HG03571 (cell line): ENCODE measurements around the gene SLC35E4.
"Not testable (repeated sequence)": the region's sequence is repeated elsewhere in the genome, so short reads cannot be mapped to it uniquely, and the experiment has no call there.

Experiments used
- ATAC-seq: cut with Tn5 transposase; IDR thresholded peaks from one replicate; pipeline ENCODE4 v1.9.1; 2021; ENCODE audit not compliant: unreplicated experiment

Gene SLC35E4

GRCh38 chr22:30611197-30611596 is 24.4 kb upstream of the SLC35E4 start:
- ATAC-seq, result no peak

- ATAC-seq, result no peak
Observed at GRCh38 chr22:30612789-30613188, 22.8 kb upstream of the SLC35E4 start.

- no peak for ATAC-seq
Observed at GRCh38 chr22:30614268-30614667, 21.3 kb upstream of the SLC35E4 start.

- no peak for ATAC-seq
Observed at GRCh38 chr22:30614879-30615278, 20.7 kb upstream of the SLC35E4 start.

GRCh38 chr22:30615543-30615954 is 20.0 kb upstream of the SLC35E4 start:
- ATAC-seq, result no peak

- no peak for ATAC-seq
Observed at GRCh38 chr22:30617819-30618218, 17.8 kb upstream of the SLC35E4 start.

GRCh38 chr22:30619909-30620308 is 15.7 kb upstream of the SLC35E4 start:
- ATAC-seq, result not testable (repeated sequence)

- ATAC-seq, result no peak
Observed at GRCh38 chr22:30626413-30626812, 9.2 kb upstream of the SLC35E4 start.

- no peak for ATAC-seq
Observed at GRCh38 chr22:30627471-30627870, 8.1 kb upstream of the SLC35E4 start.

- ATAC-seq, result no peak
Observed at GRCh38 chr22:30628491-30628890, 7.1 kb upstream of the SLC35E4 start.

- ATAC-seq, result not testable (repeated sequence)
Observed at GRCh38 chr22:30631469-30631868, 4.1 kb upstream of the SLC35E4 start.

GRCh38 chr22:30634471-30635233 is 929 bp upstream of the SLC35E4 start:
- ATAC-seq, result peak; percentile 54

GRCh38 chr22:30636226-30637077 is 871 bp downstream of the SLC35E4 start:
- ATAC-seq, result no peak

GRCh38 chr22:30637701-30638114 is 2.1 kb downstream of the SLC35E4 start:
- ATAC-seq, result no peak

GRCh38 chr22:30640361-30640760 is 4.8 kb downstream of the SLC35E4 start:
- no peak for ATAC-seq

GRCh38 chr22:30640839-30641430 is 5.4 kb downstream of the SLC35E4 start:
- no peak for ATAC-seq

- no peak for ATAC-seq
Observed at GRCh38 chr22:30643055-30643875, 7.7 kb downstream of the SLC35E4 start.

GRCh38 chr22:30646518-30647160 is 11.1 kb downstream of the SLC35E4 start:
- ATAC-seq, result no peak

- ATAC-seq, result no peak
Observed at GRCh38 chr22:30647536-30647935, 12.0 kb downstream of the SLC35E4 start.

- ATAC-seq, result no peak
Observed at GRCh38 chr22:30648825-30649224, 13.2 kb downstream of the SLC35E4 start.
